ENCODE measurements around the gene LRRC47. TPM values are rescaled to one million over a fixed set of nuclear protein-coding genes. Genes with fewer than 3 reads are reported as not detected.

LRRC47 gene
- 55.4 to 61.9 TPM (median 55.9 TPM) in 3 replicates for total RNA-seq

DNA sequence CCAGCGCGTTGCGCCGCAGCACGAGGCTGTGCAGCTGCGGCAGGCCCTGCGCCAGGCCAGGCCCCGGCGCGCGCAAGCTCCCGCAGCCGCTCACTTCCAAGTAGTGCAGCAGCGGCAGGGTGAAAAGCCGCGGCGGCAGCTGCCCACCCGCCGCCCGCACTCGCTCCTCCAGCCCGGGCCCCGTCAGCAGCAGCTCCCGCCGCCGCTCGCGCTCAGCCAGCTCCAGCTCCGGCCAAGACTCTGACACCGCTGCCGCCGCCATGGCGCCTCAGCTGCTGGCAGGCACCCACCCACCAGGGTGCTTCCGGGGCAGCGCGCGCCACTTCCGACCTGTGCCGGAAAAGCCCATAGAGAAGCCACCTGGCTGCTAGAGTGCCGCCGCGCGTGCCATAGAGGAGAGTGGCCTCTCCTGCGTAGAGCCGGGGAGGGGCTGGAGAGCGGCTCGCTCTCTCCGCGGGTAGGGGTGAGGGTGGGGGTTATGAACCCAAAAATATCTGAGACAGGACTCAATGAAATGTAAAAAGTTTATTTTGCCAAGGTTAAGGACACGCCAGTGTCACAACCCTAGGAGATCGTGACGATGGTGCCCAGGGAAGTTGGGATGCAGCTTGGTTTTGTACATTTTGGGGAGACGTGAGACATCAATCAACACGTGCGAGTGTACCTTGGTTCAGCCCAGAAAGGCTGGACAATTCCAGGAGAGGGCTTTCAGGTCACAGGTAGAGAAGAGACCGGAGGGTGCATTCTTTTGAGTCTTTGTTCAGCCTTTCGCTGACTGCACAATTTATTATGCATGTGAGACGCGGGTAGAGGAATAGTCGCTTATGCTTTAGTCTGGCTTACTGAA lies at the start of gene LRRC47:
TSS of gene LRRC47 (minus strand) at position 284 of the 847 bp plus-strand sequence. CDS start at position 262, 22 bp downstream.
- peaks cover 21% of the 10 kb centered on the region for H3K27me3 Mint-ChIP-seq (ENCODE audit: low read depth)
- H3K36me3 Mint-ChIP-seq = peaks cover 4% of the 10 kb centered on the region
- H3K4me3 Mint-ChIP-seq = peak within 1 kb of the TSS; percentile 95
- peak; percentile 82 to 93 for DNase-seq (ENCODE audit: low spot score in 2 of 2, unreplicated experiment in 2 of 2)
- H3K4me1 Mint-ChIP-seq = peaks cover 20% of the 10 kb centered on the region
- no peak for TF ChIP-seq CTCF (IDR thresholded peaks at IDR 0.05; ENCODE audit: unreplicated experiment)
- peaks cover 4% of the 10 kb centered on the region for H3K9me3 Mint-ChIP-seq
- H3K27ac Mint-ChIP-seq = peak within 1 kb of the TSS; percentile 87

DNA sequence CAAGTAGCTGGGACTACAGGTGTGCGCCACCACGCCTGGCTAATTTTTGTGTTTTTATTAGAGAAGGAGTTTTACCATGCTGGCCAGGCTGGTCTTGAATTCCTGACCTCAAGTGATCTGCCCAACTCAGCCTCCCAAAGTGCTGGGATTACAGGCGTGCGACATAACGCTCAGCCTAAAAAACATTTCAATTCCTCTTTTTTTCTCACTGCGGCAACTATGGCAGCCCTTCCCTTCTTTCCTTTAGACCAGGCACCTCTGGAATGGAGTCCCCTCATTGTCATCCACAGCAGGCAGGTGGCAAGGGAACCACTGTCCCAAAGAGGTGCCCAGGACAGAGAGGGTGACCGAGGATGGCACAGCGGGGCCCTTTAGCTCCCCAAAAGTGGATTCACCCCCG lies 46.6 kb upstream of the LRRC47 start:
- no peak overlapping the region for H3K4me3 Mint-ChIP-seq
- H3K4me1 Mint-ChIP-seq = no peaks in the 10 kb centered on the region
- H3K27me3 Mint-ChIP-seq (ENCODE audit: low read depth) = no peaks in the 10 kb centered on the region
- H3K27ac Mint-ChIP-seq = no peak overlapping the region
- H3K9me3 Mint-ChIP-seq = no peaks in the 10 kb centered on the region
- H3K36me3 Mint-ChIP-seq = peaks cover 44% of the 10 kb centered on the region
- TF ChIP-seq CTCF (IDR thresholded peaks at IDR 0.05; ENCODE audit: unreplicated experiment) = no peak
- DNase-seq (ENCODE audit: low spot score in 2 of 2, unreplicated experiment in 2 of 2) = no peak

DNA sequence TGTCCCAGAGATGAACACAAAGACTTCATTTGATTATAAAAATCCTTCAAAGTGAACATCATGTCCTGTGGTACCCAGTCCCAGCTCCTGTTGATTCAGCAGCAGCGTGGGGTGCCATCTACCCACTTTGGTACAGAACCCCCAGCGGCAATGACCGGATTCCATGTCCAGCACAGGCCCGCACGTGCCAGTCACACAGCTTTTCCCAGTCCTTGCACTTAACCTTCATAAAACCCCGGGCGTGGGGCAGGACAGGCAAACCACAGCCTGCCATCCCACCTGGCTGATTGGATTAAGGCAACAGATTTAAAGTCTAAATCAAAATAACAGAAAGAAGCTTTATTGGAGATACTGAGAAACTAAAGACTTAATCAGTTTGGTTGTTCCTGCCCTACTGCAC lies 45.2 kb upstream of the LRRC47 start:
- H3K4me1 Mint-ChIP-seq = no peaks in the 10 kb centered on the region
- TF ChIP-seq CTCF (IDR thresholded peaks at IDR 0.05; ENCODE audit: unreplicated experiment) = no peak
- H3K4me3 Mint-ChIP-seq = no peak overlapping the region

GRCh38 chr1:3838788-3839187 lies 42.5 kb upstream of the LRRC47 start:
- no peak for DNase-seq (ENCODE audit: low spot score in 2 of 2, unreplicated experiment in 2 of 2)
- Mint-ChIP-seq H3K27ac (no peak overlapping the region), H3K4me3 (no peak overlapping the region), H3K4me1 (no peaks in the 10 kb centered on the region), H3K9me3 (peaks cover 6% of the 10 kb centered on the region), H3K36me3 (peaks cover 58% of the 10 kb centered on the region), H3K27me3 (ENCODE audit: low read depth) (no peaks in the 10 kb centered on the region)
- TF ChIP-seq CTCF (IDR thresholded peaks at IDR 0.05; ENCODE audit: unreplicated experiment) = no peak

More for the DNA sequence above, 45.2 kb upstream of the LRRC47 start:
- Mint-ChIP-seq H3K9me3 (peaks cover 6% of the 10 kb centered on the region), H3K36me3 (peaks cover 51% of the 10 kb centered on the region), H3K27me3 (ENCODE audit: low read depth) (no peaks in the 10 kb centered on the region), H3K27ac (no peak overlapping the region)
- no peak for DNase-seq (ENCODE audit: low spot score in 2 of 2, unreplicated experiment in 2 of 2)

DNA sequence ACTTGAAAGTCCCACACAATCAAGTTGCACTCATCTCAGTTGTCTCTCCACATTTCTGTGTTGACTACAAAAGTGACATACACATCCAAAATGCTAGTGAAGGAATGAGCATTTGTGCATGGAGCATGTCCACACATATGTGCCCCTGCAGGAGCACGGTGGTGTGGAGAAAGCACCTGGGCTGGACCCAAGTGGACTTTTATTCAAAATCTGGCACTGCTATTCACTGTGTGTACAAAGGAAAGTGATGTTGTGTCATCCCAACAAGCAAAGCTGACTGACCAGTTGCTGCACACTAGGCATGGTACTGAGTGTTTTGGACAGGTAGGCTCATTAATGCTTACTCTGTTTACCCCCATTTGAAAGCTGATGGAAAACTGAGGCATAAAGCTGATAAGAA lies 41.4 kb upstream of the LRRC47 start:
- DNase-seq (ENCODE audit: low spot score in 2 of 2, unreplicated experiment in 2 of 2) = no peak
- Mint-ChIP-seq H3K4me1 (no peaks in the 10 kb centered on the region), H3K27me3 (ENCODE audit: low read depth) (no peaks in the 10 kb centered on the region), H3K36me3 (peaks cover 58% of the 10 kb centered on the region), H3K9me3 (peaks cover 6% of the 10 kb centered on the region), H3K27ac (no peak overlapping the region), H3K4me3 (no peak overlapping the region)
- TF ChIP-seq CTCF (IDR thresholded peaks at IDR 0.05; ENCODE audit: unreplicated experiment) = no peak

Measured in mesothelial cell of epicardium (in vitro differentiated cells).